Activated CD4-positive, alpha-beta T cell treated with anti-CD3 and anti-CD28 coated beads for 24 hours (primary cell): ENCODE measurements around the gene ELMO1.

Experiments used
- DNase-seq, 2 donors: peaks; one replicate each; pipeline ENCODE4 v3.0.0-alpha.2; 2020; ENCODE audit warnings: low read depth in 2 of 2

The ELMO1 gene, protein sequence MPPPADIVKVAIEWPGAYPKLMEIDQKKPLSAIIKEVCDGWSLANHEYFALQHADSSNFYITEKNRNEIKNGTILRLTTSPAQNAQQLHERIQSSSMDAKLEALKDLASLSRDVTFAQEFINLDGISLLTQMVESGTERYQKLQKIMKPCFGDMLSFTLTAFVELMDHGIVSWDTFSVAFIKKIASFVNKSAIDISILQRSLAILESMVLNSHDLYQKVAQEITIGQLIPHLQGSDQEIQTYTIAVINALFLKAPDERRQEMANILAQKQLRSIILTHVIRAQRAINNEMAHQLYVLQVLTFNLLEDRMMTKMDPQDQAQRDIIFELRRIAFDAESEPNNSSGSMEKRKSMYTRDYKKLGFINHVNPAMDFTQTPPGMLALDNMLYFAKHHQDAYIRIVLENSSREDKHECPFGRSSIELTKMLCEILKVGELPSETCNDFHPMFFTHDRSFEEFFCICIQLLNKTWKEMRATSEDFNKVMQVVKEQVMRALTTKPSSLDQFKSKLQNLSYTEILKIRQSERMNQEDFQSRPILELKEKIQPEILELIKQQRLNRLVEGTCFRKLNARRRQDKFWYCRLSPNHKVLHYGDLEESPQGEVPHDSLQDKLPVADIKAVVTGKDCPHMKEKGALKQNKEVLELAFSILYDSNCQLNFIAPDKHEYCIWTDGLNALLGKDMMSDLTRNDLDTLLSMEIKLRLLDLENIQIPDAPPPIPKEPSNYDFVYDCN

GRCh38 chr7:37448636-37449361 is at the start of gene ELMO1:
ELMO1 (minus strand) TSS chr7:37448864; CDS start chr7:37342690, 106,174 bp downstream.
- peak; percentile 57 to 59 for DNase-seq

DNA sequence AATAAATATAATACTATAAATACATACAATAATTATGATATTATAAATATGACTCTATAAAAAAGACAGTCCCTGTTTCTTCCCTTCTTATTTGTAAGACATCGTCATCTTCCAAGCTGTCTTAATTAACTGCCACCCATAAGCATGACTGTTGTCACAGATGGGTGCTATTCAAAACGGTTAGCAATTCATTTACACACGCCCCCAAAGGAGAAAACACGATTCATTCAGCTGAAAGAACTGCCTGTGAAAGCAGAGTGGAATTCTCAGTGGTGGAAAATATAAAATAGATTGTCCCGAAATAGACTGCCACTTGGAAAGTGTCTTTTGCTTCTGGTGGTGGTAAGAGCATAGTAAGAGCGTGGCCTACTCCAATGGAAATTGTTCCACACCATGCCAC is 48.9 kb upstream of the ELMO1 start:
- no peak for DNase-seq

- no peak for DNase-seq
Observed at GRCh38 chr7:37495574-37496184, 47.0 kb upstream of the ELMO1 start.

DNA sequence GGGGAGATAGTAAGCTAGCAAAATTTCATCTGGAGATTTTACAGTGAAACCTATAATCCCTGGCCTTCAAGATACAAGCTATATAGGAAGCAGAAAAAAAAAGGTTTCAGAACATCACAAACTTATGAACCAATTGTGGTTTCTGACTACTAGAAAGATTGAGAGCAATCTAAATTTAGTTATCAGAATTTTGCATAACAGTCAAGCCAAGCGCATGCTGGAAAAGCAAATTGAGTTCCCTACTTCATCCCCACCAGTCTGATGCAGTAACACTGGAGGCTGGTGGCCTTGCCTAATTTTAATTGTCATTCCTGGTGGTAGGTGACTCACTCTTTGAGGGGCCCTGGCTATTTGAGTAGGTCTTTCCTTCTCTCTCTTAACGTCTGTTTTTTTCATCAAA is 46.3 kb upstream of the ELMO1 start:
- no peak for DNase-seq

GRCh38 chr7:37493810-37494209 is 45.1 kb upstream of the ELMO1 start:
- DNase-seq: no peak

GRCh38 chr7:37493123-37493522 is 44.5 kb upstream of the ELMO1 start:
- no peak for DNase-seq

- no peak for DNase-seq
Observed at GRCh38 chr7:37491919-37492694, 43.4 kb upstream of the ELMO1 start.

DNA sequence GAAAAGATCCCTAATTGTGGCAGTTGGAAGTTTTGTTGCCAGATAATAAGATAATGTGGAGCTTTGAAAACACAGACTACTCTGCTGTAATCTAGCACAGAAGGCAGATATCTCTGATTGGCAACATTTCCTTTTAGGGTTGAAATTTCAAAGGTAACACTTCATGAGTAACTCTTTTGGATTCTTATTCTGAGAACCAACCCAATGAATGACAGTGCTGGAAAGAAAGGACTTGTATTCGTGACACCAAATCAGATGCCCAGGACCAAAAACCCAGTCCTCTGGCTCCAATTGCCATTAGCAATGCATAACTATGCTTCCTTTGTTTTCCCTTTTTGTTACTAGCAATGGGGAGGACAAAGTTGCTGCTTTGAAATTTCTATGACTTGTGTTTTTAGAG is 41.0 kb upstream of the ELMO1 start:
- DNase-seq: no peak

GRCh38 chr7:37488163-37488764 is 39.6 kb upstream of the ELMO1 start:
- no peak for DNase-seq

GRCh38 chr7:37484426-37485073 is 35.9 kb upstream of the ELMO1 start:
- DNase-seq: no peak

DNA sequence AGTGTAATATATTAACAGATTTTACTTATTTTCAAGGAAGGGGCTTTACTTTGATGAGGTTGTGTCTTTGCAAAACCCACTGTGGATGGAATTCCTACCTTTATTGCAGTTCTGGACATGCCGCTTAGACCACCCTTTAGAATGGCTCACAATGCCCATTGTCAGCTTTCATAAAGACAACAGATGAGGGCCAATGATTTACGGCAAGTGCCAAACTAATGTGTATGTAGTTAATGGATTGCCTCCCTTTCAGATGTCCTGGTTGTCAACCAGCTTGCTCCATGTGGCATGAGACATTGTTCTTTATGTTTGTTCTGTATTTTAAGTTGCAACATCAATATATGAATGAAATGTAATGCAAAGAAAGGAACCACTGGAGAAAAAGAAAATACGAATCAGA is 35.0 kb upstream of the ELMO1 start:
- no peak for DNase-seq

GRCh38 chr7:37482953-37483352 is 34.3 kb upstream of the ELMO1 start:
- DNase-seq: no peak

DNA sequence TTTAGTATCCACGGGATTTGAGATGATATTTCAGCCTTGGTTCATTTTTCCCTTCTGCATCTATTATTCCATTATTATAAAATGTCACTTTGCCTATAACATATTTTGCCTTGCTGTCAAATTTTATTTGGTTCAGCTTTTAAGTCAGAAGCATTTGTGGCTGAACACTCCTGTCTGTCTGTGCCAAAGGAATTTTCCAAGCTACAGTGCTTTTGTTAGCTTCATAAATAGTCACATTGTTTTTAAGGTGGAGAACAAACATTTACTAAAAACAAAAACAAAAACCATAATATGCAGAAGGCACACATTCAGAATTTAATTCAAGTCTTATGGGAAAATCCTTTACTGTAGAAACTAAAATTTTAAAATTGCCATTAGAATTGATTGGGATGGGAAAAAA is 33.8 kb upstream of the ELMO1 start:
- no peak for DNase-seq

GRCh38 chr7:37481722-37482288 is 33.1 kb upstream of the ELMO1 start:
- DNase-seq: no peak

DNA sequence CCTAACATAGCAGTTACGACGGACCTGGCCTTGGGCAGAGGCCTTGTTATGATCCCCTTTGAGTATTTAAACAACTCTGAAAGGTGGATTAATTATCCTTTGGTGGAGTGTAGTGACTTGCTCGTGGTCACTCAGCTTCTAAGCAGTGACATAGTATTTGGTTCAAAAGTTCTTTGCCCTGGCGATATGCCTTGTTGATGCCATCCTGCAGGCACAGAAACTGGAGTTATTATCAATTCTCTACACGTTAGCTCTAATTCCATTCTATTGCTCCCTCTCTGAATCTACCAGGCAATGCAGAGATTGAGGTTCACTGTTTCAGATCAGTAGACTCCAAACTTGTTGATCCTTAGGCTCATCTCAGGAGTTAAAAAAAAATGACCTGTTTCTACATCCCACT is 32.5 kb upstream of the ELMO1 start:
- no peak for DNase-seq

DNA sequence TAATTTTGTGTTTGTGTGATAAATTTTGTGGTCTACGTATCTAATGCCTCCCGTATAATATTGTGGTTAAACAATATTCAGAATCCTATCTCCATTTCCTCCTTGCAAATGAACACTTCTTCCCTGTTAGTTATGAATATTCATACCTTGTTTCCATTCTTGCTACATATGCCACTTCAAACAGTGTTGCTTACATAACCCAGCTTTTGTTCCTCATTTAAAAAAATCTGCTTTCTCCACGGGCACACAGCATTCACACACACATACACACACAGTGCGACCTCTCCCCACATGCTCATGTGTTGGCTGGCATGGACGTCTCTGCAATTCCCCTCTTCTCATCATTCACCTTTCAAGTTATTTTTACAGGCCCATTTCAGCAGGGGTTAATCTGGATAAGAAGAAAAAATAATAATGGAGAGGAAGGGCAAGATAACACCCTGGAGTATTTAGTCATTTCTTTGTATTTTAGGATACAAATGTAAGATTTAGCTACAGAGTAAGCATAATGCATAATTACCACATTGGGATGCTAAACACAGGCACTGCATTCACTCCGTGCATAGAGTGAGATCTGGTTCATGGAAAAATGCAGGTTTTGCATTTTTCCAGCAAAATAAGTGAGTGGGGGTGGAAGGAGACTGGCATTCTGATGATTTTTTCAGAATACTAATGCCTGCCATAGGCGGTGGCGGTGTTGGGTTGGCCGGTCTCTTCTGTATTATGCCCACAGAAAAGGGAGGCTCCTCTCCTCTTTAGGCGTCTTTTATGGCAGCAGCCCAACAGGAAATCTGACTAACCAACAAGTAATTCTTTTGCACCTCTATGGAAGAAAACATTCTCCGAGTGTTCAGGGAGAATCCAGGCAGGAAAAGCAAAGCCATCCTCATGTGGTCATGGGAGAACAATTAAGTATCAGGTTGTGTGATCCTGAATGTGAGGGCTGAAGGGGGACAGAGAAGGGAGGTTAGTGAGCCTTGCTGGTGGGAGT is 31.7 kb upstream of the ELMO1 start:
- DNase-seq: no peak

DNA sequence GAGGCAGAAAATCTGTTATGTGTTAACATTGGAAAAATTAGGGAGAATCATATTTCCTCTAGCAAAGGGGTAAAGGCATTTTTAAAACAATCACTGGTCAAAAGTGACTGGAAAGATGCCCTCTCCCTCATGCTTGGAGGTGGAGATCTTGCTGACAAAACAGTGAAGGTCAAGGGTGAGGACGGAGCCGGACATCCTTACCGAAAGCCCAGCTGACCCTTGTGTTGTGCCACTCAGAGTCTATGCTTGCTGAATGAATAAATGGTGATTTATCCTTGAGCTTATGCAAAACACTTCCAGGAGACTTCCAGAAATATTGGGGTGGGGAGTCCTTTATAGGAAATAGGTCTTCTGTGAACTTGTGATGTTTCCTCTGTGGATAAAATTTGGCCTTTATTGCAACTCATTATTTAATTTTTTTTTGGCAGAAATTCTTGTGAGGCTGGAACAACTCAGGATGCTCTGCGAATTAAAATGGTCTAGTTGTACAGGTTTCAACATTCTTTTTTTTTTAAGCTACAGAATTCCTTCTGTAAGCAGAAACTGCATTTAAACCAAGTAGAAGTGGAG is 28.3 kb upstream of the ELMO1 start:
- DNase-seq: no peak

DNA sequence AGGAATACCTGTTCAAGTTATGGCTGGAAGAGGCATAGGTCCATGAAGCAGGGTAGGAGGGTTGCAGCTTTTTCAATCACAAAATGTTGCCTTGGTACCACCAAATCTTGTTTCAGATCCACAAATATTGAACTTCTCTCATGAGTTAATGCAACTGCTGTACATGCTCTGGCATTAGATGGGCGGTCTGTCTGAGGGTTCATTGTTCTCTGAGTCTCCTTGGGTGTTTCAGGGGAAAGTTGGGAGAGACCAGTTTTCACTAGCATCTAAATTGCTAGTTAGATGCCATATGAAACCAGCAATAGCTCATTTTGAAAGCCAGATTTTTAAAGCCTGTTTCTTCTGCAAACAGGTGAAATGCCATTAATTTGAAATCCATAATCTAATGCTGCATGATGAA is 27.8 kb upstream of the ELMO1 start:
- no peak for DNase-seq

DNA sequence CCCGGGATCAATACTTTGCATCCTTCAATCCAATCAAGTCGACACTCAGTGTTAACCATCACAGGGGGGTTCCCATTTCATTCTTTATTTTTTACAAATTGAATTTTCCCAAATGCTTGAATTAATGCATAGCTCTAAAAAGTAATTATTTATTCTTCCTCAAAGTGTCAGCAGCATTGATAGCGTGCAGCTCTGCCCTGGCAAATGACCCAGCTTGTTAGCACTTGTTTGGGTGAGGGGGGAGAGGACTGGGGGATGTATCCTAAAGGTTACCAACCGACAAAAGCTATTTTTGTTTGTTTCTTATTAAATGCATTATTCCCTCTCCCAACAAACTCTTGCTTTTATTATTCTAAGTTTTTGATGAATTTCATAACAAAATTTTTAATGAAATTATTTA is 27.0 kb upstream of the ELMO1 start:
- DNase-seq: no peak
